Fibroblast of skin of right quadriceps (primary cell): ENCODE data around the gene DSCAML1.

Experiments
- DNase-seq: peaks from one replicate; pipeline ENCODE4 v3.0.0-alpha.2; 2013

The DSCAML1 gene

DNA sequence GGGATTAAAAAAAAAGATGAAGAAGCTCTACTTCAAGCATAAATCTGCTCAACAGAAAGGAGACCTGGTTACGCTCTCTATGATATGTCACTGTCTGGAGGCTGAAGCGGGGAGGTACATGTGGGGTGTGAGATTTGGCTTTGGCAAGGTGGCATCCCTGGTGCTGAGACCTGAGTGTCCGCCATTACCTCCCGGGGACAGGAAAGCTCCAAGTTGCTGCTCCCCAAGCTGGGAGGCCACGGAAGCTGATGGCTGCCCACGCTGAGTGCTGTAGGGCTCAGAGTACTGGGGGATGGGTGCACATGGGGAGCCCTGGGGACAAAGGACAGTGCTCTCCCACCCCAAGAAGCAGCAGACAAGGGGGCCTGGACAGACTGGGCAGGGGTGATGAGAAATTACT, 167.9 kb downstream of the DSCAML1 start:
- no peak for DNase-seq

DNA sequence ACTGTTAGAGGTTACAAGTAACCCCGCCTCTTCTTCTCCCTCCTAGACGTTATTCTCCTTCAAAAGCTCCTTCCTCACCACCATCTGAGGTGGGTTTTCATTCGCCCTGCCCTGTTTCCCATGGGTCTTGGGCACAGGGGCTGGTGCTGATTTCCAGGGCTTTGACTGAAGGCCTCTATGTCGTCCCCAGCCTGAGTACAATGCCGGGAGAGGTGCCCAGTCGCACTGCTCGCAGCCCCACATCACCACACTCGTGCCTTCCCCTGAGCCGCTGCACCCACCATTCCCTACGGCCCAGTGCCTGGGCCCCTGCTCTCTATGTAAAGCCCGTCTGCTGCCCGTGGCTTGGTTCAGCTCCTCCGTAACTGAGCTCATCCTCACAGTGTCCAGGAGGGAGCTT, 169.8 kb downstream of the DSCAML1 start:
- no peak for DNase-seq

DNA sequence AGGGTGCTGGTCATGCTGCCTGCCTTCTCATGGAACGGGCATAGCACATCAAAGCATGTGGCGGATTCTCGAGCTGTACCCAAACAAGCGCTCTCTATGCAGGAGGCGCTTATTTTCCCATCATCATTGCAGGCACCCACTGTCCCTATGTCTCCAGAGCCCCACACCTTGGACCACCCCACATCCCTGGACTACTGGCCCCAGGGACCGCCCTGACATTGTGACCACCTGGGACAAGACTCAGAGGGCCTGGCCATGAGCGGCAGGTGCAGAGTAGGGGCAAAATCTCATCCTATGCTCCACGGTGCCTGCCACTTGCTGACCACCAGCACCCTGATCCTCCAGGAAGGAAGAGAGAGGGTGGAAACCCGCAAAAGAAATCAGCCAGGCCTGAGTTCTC, 170.4 kb downstream of the DSCAML1 start:
- DNase-seq = no peak

DNA sequence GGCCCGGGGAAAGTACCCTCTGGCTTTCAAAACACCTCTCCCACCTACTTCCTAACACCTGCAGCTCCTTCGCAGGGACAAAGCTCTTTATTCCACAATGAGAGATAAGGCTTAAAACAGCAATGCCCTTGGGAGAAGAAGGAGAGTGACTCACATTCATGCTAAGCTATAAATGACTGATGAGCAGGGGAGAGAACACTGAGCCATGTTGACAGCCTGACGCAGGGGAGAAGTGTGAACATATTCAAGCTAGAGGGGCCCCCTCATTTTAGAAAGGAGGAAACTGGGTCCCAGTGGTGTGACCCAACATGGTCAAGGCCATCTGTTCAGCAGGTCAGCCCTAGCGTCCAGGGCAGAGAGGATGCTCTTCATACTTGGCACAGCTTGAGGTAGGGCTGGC, 171.8 kb downstream of the DSCAML1 start:
- no peak for DNase-seq

DNA sequence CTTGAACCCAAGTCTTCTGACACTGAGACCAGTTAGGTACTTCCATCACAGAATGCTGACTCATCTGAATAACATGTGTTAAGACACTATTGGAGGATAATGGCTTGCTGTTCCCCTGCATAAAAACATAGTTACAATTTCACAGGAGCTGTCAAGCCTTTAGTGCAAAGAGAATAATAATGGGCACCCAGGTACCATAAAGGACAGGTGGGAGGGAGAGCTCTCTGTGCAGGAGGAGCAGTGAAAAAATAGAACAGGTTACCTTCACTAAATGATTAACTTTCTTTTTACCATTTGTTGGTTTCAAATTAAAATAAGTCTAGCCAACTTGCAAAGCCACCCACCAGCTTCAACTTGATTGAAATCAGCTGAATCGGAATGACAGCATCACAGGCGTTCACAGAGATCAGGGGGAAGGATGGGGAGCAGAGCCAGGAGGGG, 173.2 kb downstream of the DSCAML1 start:
- DNase-seq = no peak

DNA sequence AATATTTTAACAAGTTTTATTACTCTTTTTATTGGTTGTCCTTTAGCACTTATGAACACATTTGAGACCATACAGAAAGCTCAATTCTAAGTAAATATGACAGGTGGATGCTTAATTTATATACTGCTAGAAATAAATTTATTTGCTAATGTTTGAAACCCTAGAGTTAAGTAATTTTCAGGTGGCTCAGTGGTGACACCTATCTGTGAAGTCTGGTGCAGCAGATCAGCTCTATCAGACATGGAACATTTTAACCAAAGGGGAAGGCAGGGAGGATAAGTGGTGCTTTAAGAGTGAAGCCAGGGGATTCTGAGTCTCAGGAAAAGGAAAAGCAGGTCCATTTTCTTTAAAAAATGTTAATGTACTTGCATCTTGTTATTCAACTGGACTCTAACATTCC, 175.8 kb downstream of the DSCAML1 start:
- DNase-seq = no peak

DNA sequence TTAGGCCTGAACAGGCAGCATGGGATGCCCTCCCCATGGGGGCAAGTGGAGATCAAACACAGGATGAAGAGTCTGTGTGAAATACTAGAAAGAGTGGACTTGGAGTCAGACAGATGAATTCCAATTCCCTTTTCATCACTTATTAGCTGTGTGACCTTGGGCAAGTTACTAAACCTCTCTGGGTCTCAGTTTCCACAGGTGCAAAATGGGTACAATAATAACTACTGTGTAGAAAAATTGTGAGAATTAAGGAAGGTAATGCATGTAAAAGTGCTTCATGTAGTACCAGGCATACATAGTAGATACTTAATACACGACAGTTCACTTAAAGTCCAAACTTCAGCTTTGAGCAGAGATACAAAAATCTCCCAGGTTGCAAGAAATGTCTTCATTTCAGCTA, 176.4 kb downstream of the DSCAML1 start:
- DNase-seq = no peak

DNA sequence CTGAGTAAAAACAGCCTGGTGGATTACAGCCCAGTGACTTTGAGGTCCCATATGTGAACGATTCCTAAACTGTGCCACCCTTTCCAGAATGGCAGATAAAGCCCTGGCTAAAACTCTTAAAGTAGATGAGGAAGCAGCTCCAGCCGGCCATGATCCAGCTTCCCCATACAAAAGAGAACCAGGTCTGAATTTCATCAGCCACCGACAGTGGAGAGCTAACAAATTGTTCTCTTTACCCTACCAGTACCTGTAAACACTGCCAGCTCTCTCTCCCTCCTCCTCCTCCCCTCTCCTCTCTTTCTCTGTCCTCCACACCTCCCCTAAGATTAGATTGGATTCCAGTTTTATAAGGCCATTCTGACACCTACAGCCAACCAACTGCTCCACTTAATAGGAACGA, 176.9 kb downstream of the DSCAML1 start:
- no peak for DNase-seq

DNA sequence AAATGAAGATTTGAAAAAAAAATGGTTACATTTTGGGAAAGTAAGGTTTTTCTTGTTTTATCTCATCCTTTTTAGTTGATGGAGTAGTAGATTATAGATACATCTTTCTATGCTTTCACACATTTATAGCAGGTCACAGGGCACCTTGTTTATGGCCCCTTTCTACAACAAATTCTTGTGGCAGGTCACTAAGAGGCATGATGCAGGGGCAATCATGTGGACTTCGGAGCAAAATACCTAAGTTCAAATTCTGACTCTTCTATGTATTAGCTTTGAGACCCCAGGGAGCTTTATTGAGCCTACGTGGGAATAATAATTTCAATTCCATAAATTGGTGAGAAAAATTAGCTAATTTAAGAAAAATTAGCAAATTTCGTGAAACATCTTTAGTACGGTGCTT, 177.4 kb downstream of the DSCAML1 start:
- no peak for DNase-seq

DNA sequence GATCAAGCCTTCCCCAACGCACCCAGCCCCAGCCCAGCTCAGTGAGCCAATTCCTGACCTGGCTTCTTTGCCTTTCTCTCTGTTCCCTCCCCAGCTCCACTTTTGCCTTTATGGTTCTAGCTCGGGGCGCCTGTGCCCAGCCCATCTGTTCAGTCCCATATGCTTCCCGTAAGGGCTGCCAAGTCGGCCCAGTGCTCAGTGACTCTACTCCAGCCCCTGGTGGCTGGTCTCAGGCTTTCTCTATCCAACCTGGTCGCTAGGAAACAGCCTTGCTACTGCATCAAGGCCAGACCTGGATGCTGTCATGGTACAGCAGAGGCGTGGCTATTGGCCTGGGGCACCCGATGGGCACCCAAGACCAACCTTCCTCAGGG, 178.0 kb downstream of the DSCAML1 start:
- DNase-seq = no peak

DNA sequence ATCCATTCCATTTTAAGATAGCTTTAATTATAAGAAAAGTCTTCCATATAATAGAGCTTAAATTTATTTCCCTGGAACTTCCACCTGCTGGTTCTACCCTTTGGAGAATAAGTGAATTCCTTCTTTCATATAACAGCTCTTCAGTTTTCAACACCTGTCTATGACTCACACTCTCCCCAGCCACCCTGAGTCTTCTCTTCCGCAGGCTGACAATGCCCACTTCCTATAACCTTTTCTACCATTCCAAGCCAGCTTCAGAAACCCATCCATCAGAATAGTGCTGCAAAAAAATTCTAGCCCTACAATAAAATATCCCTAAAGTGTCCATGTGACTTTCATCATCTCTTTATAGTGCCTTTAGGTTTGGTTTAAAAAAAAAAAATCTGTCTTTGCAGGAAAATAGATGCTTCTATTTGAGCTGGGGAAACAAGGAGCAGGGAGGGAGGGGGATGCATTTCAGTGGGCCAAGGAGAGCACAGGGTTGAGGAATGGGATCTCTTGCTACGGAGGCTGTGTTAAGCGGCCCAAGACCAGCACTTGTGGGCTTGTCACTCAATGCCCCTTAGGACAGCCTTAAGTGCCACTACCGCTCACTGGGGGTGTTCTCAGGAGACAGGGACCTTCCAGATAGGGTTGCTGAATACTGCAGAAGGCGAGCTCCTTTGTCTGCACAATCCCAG, 178.6 kb downstream of the DSCAML1 start:
- DNase-seq = no peak

DNA sequence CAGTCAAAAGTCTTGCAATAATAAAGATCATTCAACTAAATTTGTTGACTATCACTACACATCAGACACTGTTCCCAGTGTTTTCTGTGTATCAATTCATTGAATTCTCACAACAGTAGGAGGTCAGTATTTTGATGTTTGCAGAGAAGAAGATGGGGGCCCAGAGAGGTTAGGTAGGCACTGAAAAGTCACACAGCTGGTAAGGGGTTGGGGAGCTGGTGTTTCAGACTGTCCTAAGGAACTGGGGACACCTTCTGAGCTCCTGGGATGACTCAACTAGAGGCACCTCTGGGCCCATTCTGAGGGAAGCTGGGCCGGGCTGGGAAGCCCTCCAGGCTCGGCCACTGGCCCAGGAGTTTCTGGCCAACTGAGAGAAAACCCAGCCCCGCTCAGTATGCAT, 180.0 kb downstream of the DSCAML1 start:
- DNase-seq = no peak

DNA sequence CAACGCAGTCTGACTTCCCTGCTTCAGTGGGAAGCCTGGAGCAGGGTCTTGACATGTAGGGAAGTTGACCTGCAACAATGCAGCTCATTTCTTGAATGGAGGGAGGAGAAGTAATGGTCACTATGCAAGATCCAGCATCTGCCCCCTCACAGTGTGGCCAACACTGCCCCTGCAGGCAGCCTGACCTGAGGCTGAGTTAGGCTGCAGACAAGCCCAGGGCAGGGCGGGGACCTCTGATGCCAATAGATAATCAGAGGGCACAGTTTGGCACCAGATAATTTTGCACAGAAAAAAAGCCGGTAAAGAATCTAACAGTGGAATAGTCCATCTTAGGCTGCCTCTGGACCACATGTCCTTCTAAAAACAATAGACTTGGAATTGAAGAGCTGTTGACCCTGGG, 182.3 kb downstream of the DSCAML1 start:
- DNase-seq = no peak

DNA sequence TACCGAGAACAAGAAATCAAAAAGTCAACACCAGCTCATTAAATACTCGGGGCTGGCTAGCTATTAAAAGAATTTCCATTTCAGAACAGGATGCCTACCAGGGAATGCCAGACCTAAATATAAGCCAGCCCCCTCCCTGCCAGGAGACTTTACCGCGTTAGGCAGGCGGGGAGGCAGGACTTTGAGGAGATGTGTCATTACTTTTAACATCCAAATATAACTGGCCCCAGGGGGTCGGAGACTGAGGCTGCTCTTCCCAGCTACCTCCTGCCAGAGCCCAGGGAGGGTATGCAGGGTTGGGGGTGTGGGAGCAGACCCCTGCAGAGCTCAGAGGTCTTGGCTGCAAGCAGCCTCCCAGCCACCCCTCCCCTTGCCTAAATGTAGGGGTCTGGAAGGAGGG, 183.5 kb downstream of the DSCAML1 start:
- no peak for DNase-seq

DNA sequence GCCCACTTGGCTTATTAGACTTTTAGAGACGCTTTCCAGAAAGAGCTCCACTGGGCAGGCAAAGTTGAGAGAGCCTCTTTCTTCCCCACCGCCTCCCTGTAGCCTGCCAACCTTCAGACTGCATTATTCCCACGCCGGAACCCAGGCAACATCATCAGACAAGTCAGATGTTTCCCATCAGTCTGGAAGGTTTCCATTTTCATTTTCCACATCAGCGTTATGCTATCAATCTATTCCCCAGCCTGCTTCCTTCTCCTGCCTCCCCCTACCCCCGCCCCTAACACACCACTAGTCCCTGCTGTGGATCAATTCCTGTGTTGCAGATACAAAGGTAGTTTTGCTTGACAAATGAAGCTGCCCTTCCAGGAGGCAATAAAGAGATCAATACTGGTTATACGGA, 184.8 kb downstream of the DSCAML1 start:
- DNase-seq = no peak

DNA sequence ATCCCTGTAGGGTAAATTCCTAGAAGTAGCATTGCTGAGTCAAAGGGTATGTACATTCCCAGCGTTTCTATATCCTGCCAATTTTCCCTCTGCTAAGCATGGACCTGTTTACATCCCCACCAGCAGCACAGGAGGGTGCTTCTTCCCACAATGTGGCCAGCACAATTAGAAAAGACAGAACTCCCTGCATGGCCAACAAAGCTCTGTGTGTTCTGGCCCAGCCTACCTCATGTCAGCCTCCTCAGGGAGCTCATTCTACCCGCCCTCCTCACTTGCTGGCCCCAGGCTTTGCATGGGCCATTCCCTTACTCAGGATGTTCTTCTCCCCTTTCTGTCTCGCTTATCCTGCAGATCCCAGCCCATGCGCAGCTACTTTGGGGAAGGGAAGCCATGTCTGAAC, 186.1 kb downstream of the DSCAML1 start:
- DNase-seq = no peak

DNA sequence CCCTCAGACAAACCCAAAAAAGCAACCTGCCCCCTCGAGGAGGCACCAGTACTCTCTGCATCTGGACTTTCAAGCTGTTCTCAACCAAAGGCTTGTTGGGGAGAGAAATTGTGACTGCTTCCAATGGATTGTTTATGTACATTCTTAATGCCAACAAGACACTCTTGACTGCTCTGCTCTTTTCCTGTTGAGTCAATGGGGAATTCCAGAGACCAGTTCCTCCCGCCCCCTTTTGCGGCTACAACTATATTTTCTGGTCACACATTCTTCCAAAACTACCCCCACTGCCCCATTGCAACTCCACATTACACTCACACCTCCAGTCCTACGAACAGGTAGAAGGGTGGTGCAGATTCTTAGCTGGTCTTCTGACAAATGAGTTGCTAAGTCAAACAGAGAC, 187.0 kb downstream of the DSCAML1 start:
- DNase-seq = peak; percentile 21

DNA sequence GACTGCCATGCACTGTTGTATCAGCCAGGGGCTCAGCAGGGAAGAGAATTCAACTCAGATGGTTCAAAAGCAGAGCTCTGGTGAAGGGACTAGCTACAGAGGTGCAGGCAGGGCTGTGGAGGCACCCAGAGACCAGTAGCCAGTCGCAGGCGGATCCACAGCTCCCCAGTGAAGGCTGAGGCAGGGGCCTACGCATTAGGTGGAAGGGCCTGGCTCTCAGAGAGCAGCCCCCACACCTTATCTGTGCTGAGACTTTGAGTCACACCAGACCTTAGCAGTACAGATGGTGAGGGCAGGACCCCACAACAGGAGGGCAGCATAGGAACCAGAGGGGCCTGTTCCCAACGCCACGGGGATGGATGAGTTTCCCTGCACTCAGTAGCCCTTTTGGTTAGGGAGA, 189.6 kb downstream of the DSCAML1 start:
- no peak for DNase-seq

DNA sequence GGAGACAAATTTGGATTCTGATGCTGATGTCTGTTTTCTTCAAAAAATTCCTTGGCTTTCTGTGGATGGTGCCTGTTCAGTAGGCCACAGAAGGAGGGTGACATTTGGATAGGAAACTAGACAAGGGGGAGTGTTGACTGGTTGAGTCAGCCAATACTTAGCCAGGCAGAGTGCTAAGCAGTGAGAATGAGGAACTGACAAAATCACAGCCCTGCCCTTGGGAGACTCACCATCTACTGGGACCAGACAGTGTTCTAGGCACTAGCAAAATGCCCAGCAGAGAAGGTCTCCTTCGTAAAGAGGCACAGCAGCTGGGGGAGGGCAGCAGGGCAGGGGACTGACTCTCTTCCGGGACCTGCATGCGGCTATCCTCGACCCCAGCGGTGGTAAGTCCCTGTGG, 190.2 kb downstream of the DSCAML1 start:
- no peak for DNase-seq

DNA sequence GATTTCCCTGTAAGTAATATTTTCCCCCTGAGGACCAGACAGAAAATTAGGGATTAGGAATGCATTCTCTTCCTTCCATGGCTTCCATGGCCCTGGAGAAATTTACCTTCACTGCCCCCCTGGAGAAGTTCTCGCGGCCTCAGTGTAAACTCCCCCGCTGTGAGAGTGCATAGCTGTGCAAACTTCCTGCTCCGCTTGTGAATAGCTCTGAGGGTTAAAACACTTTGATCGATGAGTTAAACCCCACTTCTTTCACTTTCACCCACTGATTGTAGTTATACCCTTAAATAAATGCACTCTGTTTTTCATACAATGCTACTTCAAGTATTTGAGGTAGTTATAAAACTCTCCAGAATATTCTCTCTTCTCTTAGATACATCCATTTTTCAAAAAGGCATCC, 190.8 kb downstream of the DSCAML1 start:
- DNase-seq = no peak

DNA sequence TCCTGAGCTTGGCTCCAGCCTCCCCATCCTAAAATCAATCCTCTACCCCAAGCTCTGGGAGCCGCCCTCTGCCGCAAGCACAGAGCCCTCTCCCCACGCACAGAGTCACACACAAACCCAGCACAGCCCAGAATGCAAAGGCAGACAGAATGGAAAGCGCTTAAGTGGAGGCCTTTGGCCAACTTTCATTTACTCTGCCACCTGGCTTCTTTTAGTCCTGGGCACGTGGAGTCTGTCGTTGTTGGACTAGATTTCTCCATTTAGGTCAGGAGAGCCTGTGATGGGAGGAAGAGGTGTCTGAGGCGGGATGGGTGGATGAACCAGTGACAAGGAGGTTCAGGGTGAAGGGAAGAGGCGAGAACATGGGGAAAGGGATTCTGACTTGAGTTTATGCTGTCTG, 191.7 kb downstream of the DSCAML1 start:
- DNase-seq = no peak

DNA sequence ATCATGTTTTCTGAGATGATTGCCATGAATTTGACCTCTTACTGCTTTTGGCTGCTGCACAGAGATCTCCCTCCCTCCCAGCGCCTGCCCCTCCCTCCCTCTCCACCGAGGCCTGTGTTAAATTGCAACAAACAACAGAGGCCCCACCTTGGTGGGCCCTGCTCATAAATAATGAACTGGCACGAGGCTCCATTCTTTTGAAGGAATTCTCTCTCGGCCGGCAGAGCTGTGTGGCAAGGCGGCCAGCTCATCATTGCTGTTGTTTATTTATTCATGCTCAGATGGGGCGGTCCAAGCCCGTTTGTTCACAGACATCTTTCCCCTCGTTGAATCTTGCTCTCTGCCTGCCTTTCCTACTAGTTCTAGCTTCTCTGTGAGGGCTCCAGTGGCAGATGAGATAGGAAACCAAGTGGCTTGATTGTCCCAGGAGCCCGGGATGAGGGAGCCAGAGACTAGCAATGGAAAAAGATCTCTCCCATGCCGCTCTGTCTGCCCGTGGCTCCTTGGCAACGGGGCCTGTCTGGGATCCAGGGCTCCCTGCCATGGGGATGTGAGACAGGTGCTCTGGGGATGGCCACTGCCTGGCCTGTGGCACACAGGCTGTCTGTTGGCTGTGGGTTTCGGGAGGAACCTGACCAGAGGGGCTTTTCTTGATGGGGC, 192.6 kb downstream of the DSCAML1 start:
- no peak for DNase-seq

DNA sequence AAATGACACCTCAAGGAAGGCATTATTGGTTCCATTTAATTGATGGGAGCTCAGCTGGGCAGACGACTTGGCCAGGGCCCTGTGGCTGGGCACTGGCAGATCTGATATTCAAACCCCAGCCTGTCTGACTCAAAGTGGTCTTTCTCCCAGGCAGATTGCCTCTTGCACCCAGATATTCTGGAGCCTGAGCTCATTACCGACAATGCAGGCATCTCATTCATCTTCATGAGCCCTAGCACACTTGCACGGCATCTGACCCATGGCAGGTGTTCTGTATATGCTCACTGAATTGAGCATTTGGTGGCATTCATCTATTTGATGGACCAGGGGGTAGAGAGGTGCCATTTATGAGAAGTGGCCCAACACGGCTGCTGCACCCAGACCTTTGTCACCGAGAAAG, 193.1 kb downstream of the DSCAML1 start:
- no peak for DNase-seq

DNA sequence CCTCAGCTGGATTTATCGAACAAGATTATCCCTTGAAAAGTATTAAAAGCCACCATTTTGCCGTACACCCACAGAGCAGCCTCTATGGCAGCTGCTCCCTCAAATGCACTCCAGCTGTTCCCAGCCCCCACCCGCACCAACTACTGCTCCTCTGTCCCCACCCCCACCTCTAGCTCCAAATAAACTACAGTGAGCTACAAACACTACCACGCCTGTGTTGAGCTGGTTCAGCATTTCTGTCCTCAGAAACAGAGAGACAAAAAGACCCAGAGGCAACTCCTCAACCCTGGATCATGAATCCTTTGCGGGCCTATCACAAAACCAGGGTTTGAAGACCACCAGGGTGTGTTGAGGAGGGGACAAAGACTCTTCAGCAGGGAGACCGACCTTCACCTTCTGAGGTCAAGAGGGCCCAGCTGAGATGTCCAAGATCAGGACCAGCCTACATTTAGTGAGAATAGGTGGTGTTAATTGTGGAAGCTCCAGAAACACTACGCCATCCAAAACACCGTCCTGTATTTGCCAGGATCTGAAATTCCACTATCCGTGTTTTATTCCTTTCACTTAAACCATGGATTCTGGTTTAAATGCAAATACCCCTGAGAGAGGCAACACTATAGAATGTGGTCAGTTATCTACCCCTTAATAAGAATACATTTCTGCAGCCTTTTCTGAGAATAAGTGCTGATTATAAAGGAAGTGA, 195.9 kb downstream of the DSCAML1 start:
- no peak for DNase-seq
